Body of pancreas (tissue), 2 donors: ENCODE measurements around the gene TNIP1. TPM values are rescaled to one million over a fixed set of nuclear protein-coding genes. Genes with fewer than 3 reads are reported as not detected.

Source experiments
- total RNA-seq, 2 donors: library from RNA; depleted of rRNA; stranded (reverse); fragments of >200 nt; gene quantifications; one replicate each; pipeline ENCODE4 v1.1.0, GENCODE V29; 2016

TNIP1 gene
- total RNA-seq, 2 donors from 2014 or later = 89.3 to 111 TPM

Other genes starting within 250 kb of the TNIP1 start
- gene IRGM, start 234.5 kb downstream of the TNIP1 start, total RNA-seq = not detected
- 1 to 10 TPM; 4.7 to 7.9 TPM for gene ZNF300, start 176.1 kb downstream of the TNIP1 start, total RNA-seq
- gene GPX3, start 60.4 kb downstream of the TNIP1 start, total RNA-seq = 1,000 to 10,000 TPM in 1 of 2 donors, 100 to 1,000 TPM in 1; 686 to 1,482 TPM
- 10 to 100 TPM; 60.3 to 60.4 TPM for gene ANXA6, start 76.7 kb upstream of the TNIP1 start, total RNA-seq
- 10 to 100 TPM; 34.8 to 44.8 TPM for gene CCDC69, start 143.1 kb upstream of the TNIP1 start, total RNA-seq
- 10 to 100 TPM in 1 of 2 donors, 1 to 10 TPM in 1; 8.9 to 17.9 TPM for gene GM2A, start 172.2 kb upstream of the TNIP1 start, total RNA-seq
- gene SLC36A3, start 222.7 kb upstream of the TNIP1 start, total RNA-seq = not detected